HG03378 (cell line): ENCODE measurements around the gene JAML.

Source experiments
- ATAC-seq: cut with Tn5 transposase; IDR thresholded peaks from one replicate; pipeline ENCODE4 v1.9.1; 2021; ENCODE audit warnings: mild to moderate bottlenecking, moderate library complexity; ENCODE audit not compliant: unreplicated experiment

Gene JAML

DNA sequence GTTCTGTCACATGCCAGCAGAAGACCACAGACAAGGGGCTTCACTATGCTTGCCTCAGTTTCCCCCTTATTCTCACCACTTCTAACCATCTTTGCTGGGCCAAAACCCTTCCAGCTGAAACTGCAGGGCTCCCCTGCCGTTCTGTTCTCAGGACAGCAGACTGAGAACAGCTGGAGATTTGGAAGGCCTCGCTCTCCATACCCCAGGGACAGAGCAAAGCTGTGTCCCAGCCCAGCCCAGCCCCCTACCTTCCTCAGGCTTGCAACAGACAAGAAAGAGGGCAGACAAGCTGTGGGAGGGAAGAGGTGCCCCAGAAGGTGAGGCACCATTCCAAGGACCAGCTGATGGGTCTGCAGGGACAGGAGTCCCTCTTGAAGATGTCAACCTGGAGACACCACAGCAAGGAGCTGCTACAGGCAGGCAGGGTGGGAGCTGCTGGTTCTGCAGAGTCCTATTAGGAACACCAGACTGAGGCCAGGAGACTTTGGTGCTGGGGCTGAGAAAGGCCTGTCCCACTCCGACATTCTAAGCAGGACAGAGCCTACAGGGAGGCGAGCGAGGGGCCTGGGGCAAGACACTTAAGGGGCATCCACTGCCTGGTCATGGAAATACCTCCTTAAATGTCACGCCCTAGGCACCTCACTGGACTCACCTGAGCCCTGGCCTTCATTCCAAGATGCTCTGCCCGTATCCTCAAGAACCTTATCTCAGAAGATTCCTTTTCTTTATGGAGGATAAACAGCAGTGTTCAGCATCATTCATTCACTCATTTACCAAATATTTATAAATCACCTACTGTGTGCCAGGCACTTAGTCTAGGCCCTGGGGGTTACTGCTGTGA is 55.3 kb downstream of the JAML start:
- ATAC-seq: no peak

DNA sequence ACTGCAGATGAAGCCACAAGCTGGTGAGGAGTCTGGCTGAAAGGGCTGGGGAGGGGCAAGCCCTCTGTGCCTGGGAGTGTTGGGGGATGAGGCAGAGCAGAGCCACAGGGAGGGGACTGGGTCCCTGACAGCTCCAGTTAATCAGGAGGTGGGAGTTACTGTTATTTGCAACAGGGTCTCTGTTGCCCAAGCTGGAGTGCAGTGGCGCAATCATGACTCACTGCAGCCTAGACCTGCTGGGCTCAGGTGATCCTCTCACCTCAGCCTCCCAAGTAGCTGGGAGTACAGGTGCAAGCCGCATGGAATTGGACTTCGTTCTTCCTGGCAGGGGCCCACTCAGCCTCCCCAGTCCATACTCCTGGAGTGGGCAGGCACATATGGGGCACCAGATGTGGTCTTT is 56.1 kb downstream of the JAML start:
- ATAC-seq: no peak

DNA sequence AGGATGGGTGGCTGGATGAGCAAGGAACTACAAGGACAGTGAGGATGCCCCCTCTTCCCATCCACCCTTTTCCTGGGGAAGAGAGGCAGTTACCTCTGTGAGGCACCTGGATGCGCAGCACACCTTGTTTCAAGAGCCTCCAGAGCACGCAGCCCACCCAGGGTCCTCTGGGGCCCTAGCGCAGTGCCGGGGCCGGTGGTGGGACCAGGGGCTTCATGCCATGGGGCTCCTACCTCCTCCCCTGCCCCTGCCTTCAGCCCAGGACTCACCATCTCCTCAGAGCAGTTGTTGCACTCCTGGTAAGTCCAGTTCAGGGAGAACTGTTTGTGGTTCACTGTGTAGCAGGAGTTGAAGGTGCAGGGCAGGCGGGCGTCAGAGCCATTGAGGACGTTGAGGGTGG is 56.5 kb downstream of the JAML start:
- no peak for ATAC-seq

DNA sequence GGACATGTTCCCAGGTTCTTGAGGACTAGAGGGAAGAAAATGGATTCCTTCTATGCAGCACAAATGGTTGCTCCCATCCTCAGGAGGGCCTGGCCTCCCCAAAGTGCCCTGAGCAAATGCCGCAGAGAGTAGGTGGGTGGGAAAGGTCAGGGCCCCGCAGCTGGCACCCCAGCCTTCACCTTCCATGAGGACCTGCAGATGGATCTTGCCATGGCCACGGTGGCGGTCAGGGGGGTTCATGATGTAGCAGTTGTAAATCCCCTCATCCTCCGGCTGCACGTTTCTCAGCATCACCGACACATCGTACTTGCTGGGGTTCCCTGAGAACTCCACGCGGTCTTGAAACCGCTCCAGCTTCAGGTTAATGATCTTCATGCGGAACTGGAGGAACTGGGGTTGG is 56.9 kb downstream of the JAML start:
- no peak for ATAC-seq

DNA sequence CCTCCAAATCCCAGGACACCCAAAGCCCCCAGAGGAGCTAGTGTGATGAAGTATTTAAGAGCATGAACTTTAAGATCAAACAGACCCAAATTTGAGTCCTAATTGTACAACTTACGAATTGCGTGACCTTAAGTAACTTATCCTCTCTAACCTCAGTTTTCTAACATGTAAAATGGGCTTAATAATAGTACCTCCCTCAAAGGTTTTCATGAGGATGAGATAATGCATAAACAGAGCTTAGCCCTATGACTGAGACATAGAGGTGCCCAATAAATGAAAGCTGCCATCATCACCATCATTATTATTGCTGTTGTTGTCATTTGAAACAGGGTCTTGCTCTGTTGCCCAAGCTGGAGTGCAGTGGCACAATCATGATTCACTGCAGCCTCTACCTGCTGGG is 57.6 kb downstream of the JAML start:
- no peak for ATAC-seq

DNA sequence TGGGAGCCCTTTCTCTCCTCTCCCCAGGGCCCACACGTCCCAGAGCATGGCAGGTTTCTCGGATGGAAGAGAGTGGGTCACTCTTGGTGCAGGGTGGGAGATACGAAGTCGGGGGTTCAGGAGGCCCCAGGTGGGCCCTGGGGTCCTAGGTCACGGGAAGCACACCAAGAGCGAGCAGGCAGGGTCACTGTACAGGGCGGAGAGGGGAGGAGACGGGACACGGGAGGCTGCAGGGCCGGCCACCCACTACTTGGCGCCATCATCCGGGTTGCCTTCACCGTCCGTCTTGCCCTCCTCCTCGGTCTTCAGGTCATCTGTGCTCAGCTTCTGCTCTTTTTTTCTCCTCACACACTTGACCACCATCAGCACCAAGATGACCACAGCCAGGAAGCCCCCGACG is 58.2 kb downstream of the JAML start:
- no peak for ATAC-seq

DNA sequence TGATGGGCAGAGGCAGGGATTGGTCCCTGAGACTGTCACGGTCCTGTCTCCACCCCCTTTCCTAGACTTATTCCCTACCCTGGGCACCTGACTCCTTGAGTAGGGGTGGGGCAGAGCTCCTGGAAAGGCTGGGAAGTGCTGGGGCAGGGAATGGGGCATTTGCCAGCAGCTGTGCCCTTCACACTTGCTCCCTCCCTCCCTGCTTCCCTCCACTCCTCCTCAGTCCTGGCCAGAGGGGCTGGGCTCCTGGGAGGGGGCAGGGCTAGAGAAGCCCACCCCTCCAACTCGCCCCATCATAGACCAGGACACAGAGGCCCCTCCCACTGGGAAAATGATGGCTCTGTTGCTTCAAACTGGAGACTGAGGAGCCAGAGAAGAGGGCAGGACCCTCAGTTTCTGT is 59.9 kb downstream of the JAML start:
- no peak for ATAC-seq

DNA sequence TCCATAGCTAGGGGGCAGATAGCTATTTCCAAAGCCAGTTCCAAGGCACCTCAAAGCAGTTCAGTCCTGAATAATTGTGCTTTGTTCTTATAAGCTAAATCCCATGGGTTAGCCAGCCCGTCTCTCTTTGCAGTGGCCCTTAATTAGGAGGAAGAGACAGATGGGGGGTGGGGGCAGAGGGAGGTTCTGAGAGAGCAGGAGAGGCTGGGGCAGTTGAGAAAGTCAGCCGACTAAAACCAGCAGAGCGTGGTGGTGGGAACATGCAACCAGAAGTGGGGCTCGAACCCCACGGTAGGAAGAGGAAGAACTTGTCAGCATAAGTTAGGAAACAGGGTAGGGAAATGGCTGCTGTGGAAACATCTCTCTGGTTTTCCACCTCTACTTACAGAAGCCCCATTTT is 61.3 kb downstream of the JAML start:
- no peak for ATAC-seq

DNA sequence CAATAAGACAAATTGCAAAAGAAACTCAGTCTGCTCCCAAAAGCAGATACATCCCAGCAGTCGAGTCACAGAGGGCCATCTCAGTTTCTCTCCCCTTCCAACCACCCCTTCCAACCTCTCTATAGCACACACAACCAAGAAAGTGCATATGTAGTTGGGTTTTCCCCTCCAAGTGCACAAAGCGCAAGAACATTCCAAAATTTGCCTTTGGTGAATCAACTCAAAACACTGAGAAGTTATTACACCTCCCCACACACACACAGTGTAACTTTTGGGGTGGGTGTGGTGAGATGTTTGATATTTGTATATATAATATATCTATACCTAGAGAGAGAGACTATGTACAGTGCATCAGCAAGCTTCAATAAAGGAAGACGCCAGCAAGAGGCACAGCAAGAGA is 62.0 kb downstream of the JAML start:
- ATAC-seq: no peak

DNA sequence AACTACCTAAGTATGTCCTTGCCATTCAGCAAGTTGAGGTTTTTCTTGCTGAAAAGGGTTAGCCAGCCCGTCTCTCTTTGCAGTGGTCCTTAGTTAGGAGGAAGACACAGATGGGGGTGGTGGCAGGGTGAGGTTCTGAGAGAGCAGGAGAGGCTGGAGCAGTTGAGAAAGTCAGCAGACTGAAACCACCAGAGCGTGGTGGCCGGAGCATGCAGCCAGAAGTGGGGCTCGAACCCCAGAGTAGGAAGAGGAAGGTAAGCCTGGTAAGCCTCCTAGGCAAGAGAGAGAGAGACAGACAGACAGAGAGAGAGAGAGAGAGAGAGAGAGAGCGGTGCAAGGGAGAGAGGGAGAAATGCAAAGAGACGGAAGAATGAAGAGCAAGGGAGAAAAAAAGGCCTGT is 63.0 kb downstream of the JAML start:
- ATAC-seq: no peak

DNA sequence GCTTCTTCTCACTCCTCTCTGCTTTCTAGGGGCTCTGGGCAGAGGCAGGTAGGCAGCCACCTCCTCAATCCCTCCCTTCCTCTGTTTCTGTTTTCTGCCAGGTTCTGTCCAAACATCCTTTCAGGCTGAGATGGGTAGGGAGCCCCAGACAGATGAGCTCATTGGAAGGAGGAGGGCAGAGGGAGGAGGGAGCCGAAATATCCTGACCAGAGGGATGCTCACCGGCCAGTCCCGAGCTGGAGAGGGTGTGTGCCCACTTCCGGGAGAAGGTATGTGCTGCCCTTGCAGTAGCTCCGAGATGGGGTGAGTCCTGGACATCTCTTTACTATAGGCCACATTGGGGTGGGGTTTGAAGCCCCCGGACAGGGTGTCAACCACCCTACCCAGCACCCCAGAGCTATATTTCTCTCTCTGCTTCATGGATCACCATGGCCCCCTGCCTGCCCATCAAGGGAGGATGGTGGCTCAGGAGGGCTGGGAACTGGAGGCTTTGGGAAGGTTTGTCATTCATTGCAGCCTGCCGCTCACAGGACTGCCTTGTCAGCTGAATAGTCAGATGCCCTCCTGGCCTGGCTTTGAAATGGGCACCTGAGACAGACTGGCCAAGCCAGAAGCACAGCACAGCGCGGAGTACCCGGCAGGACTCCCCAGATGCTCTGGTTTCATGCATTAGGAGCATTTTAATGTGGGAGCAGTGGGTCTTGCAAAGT is 67.5 kb downstream of the JAML start:
- no peak for ATAC-seq

DNA sequence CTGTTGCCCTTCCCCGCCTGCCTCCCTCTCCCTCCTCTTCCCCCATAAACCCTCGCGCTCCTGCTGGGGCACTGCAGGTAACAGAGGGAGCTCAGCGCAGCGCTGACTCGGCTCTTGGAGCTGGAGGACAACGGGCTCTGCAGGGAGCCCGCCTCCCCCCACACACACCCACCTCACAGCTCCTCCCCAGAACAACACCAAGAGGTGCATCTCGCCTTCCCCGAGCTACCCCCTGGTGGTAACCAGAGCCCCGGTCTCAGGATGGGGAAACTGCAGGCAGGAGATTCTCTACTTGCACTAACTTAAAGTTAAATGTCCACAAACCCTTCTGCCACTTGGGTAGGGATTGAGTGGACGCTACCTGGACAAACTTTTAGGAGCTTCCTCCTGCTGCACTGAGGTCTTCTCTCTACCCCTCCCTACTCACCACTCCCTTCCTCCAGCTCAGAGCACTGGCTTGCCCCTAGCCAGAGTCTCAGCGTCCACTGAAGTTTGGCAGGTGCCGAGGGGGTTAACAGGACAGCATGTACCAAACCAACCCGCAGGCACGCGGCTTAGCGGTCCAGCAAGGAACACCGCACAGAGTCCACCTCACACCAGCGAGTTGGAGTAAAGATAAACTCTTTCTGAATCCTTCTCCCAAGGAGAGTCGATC is 68.2 kb downstream of the JAML start:
- ATAC-seq: no peak

DNA sequence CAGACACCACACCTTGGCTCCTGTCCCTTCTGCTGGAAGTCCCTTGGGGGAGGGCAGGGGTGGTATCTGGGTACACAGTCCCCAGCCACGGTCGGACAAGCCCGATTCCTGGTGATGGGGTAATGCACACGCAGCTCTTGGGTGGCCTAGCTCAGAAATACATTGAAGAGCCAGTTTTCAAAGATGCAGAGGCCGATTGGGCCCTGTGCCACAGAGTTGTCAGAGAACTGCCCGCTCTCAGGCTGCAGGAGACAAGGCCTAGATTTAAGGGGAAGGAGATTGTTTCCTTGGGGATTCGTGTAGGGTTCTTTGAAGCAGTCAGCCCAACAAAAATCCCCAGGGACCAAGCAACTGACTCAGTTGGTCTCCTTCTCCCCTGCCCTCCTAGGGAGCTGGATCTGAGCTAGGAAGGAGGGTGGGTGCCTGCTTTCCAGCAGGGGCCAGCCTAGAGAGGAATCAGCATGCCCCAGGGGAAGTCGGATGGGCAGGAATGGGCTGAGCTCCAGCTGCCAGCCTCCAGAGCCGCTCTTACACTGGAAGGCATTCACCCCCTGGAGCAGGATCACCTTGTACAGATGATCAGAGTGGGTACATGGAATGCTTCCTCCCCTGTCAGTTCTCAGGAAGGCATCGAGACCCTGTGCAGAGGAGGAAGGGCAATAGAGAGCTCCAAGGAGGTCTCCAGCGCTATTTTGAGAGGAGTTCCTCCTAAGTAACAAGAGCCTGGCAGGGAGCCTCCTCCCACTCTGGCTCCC is 68.9 kb downstream of the JAML start:
- no peak for ATAC-seq

DNA sequence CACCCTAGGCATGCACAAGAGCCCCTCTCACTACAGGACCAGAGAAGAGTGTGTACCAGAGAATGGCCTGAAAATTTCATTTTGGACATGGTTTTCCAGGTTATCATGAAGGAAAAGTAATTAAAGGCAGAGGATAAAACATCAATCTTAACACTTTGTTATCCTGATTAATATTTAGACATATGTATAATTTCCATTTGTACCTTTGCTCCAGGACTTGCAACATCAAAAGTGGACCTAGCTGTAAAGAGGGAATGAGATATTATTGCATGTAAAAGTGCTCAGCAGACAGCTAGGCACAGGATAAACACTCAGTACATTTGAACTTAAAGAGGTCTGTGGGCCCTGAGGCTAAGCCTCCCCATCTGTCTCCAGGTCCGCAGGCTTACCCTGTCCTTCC is 70.2 kb downstream of the JAML start:
- ATAC-seq: no peak

DNA sequence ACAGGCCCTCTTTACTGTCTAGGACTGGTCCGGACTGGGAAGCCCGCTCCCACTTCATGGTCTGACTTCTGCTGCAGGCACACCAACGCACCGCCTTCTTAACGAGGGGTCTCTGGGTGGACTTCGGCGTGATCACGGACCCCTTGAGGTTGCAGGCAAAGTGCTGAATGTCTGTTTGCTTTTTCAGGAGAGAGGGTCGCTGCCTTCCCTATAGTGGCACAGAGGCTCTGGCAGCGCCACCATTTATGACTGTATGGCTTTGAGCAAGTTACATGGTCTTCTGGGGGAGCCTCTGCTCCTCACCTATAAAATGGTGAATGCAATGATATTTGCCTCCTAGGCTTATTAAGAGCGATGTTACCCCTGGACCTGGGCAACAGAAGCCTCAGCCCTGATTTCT is 70.8 kb downstream of the JAML start:
- ATAC-seq: no peak

DNA sequence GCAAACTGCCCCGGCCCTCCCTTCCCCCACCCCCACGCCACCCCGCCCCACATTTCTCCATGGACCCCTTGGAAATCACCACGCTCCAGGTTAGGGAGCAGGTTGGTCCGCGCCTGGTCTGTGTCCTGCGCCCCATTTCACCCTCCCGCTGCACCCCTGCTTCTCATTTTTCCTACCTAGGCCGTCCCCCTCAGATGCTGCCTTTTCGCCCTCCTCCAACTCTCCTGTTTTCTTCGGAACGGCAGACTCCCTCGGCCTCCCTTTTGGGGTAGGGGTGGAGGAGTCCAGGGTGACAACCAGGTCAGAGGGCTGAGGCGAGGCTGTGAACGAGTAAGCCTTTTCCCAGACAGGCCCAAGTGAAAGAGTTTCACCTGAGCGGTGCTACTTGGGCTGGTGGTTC is 71.3 kb downstream of the JAML start:
- ATAC-seq: no peak

DNA sequence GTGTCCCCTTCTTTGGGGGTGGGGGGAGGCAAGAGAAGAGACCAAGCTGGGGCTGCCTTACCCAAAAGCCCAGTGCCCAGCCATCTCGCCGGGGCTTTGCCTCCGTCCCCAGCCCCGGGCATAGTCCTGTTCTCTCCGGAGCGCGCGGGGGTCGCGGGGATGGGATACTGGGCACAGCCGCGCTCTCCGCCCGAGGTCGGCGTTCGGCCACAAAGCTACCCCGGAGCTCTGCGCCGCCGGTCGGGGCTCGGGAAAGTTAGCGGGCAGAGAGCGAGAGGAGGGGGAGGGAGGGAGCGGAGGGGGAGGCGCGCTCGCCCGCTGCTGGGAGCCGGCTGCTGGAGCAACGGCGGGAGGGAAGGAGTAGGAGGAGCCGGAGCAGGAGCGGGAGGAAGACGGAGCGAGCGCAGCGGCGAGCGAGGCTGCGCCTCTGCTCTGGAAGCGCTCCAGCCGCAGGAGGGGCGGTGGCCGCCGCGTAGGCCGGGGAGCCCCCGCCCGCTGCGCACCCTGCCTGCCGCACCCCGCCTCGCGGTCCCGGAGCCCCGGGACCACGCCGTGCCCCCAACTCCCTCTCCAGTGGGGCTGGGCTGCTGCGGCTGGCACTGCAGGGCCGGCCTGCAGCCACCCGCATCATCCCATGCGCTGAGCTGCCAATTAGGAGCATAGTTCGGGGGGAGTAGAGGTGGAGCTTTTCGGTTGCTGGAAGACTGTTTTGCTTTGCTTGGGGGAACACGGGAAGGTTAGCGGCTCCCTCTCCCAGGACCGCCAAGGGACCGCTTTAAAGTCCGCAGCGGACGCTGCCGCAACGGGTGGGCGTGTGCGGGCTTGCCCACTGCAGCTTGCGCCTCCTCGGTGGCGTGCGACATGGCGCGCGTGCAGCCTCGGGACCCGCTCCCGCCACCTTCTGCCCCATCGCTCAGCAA is 72.0 kb downstream of the JAML start, which contains the start of gene SCN4B:
Gene SCN4B, minus strand, starts transcription at position 272 of the 920 bp plus-strand sequence. Its CDS starts 150 bp downstream, at position 122.
- no peak for ATAC-seq

DNA sequence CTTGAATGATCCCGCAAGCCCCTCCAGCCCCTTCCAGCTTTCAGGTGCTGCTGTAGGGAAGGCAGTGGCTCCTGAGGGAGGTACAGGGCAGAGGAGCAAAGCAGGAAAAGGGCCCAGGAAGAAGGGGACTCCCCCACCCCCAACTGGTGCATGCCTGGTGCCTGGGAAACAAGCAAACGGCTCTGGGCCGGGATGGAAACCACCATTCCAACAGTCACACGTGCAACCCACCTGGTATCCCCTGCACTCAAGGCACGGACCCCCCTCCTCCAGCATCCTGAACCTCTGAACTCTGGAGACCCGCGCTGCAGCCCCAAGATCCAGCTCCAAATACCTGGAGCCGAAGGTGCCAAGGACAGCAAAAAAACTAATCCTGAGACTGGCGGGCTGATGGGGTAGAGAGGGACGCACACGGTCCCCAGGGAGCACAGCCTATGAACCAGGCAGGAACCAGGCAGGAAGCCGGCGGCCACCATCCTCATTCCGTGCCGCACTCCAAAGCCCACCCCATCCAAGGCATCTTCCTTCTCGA is 72.7 kb downstream of the JAML start:
- ATAC-seq: no peak

DNA sequence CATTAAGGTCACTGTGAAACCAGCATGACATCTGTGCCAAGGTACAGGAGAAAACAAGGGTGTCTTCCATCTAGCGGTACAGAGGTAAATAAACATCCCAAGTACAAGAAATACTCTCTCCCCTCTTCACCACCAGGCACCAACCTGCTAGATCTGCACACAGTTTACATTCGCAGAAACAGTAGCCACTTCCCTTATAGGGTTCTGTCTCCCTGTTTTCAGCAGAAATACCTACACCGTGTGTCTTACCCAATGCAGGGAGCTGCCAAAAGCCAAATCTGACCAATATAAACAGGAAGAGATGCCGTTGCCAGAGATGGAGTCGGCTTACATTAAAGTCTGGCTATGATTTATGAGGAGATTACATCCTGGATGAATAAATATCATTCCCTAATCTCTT is 73.4 kb downstream of the JAML start:
- ATAC-seq: no peak

DNA sequence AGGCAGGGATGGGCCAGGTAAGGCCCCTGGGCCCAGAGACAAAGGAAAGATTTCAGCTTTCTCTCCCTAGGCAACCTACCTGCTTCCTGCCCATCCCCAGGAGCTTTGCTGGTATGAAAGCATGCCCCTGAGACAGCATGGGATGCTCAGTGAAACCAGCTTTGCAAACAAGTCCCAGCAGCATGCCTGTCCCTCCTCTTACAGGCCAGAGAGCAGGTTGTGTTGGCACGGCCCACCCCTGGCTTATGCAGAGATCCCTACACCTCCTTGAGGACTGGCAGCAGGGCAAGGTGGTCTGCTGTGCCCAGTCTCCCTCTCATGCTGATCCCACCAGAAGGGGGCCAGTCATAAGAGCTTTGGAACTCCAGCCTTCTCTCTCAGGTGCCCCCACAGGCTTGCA is 75.3 kb downstream of the JAML start:
- ATAC-seq: no peak
